ENCODE measurements around the gene TRIO. TPM values are rescaled to one million over a fixed set of nuclear protein-coding genes. Genes with fewer than 3 reads are reported as not detected.
A peak's percentile ranks its signal among the peaks of the same experiment; 100 is the strongest.

Gene TRIO
- total RNA-seq, 4 donors from 2014 or later = 112 to 155 (median 145) TPM

GRCh38 chr5:14141764-14142163 lies 1.4 kb upstream of the TRIO start:
- no peak for DNase-seq (ENCODE audit: extremely low spot score)
- peaks cover 21 to 26% (median 25%) of the 10 kb centered on the region in 4 donors for H3K4me1 ChIP-seq
- no peaks in the 10 kb centered on the region for H3K36me3 ChIP-seq
- H3K4me3 ChIP-seq = peak overlapping the region in 2 of 4 donors; percentile 73 to 76
- H3K27ac ChIP-seq (replicated peaks in 1 of 4) = peak overlapping the region; percentile 88 to 98 (median 93)
- H3K9me3 ChIP-seq = no peaks in the 10 kb centered on the region
- no peak for TF ChIP-seq POLR2AphosphoS5 (IDR thresholded peaks at IDR 0.05)
- no peak for TF ChIP-seq CTCF (IDR thresholded peaks at IDR 0.05)
- TF ChIP-seq EP300 (IDR thresholded peaks at IDR 0.05) = no peak
- TF ChIP-seq POLR2A (IDR thresholded peaks at IDR 0.05; ENCODE audit: low read depth) = no peak
- 87% methylated on average over 3 of the region's 3 CpGs for WGBS
- H3K27me3 ChIP-seq = no peaks in the 10 kb centered on the region
- intact Hi-C loops (cut with DNase I) = no loop called here

GRCh38 chr5:14142202-14142826 lies 828 bp upstream of the TRIO start:
- TF ChIP-seq POLR2AphosphoS5 (IDR thresholded peaks at IDR 0.05) (no peak), POLR2A (IDR thresholded peaks at IDR 0.05; ENCODE audit: low read depth) (no peak), CTCF (IDR thresholded peaks at IDR 0.05) (no peak), EP300 (IDR thresholded peaks at IDR 0.05) (no peak)
- intact Hi-C loops (cut with DNase I) = no loop called here
- Histone ChIP-seq H3K27me3 (no peaks in the 10 kb centered on the region), H3K27ac (replicated peaks in 1 of 4) (peak overlapping the region; percentile 88 to 98 (median 93)), H3K36me3 (no peaks in the 10 kb centered on the region), H3K4me1 (peaks cover 26 to 32% (median 30%) of the 10 kb centered on the region in 4 donors), H3K4me3 (peak overlapping the region; percentile 73 to 95 (median 78)), H3K9me3 (no peaks in the 10 kb centered on the region)
- DNase-seq (ENCODE audit: extremely low spot score) = no peak
- WGBS = 11% methylated on average over 17 of the region's 19 CpGs

GRCh38 chr5:14143546-14143840 lies 351 bp downstream of the TRIO start:
- WGBS = no CpG with 5 or more reads among the region's 59 CpGs
- Histone ChIP-seq H3K27me3 (no peaks in the 10 kb centered on the region), H3K36me3 (no peaks in the 10 kb centered on the region), H3K27ac (replicated peaks in 1 of 4) (peak overlapping the region; percentile 97 to 98 (median 98)), H3K4me1 (peaks cover 38 to 43% (median 42%) of the 10 kb centered on the region in 4 donors), H3K4me3 (peak overlapping the region; percentile 73 to 95 (median 78)), H3K9me3 (no peaks in the 10 kb centered on the region)
- intact Hi-C loops (cut with DNase I) = no loop called here
- DNase-seq (ENCODE audit: extremely low spot score) = no peak
- no peak for TF ChIP-seq POLR2AphosphoS5 (IDR thresholded peaks at IDR 0.05)
- TF ChIP-seq EP300 (IDR thresholded peaks at IDR 0.05) = no peak
- no peak for TF ChIP-seq POLR2A (IDR thresholded peaks at IDR 0.05; ENCODE audit: low read depth)
- TF ChIP-seq CTCF (IDR thresholded peaks at IDR 0.05) = no peak

- H3K36me3 ChIP-seq = no peaks in the 10 kb centered on the region
- intact Hi-C loops (cut with DNase I) = loop anchor here (2.0 kb wide), 1 partner anchor 125 kb away; no protein-coding TSS in a partner anchor
- no peaks in the 10 kb centered on the region for H3K27me3 ChIP-seq
- H3K4me3 ChIP-seq = peak overlapping the region; percentile 73 to 95 (median 78)
- peaks cover 43 to 49% (median 47%) of the 10 kb centered on the region in 4 donors for H3K4me1 ChIP-seq
- no peak for DNase-seq (ENCODE audit: extremely low spot score)
- TF ChIP-seq POLR2A (IDR thresholded peaks at IDR 0.05; ENCODE audit: low read depth) (no peak), CTCF (IDR thresholded peaks at IDR 0.05) (no peak)
- H3K27ac ChIP-seq (replicated peaks in 1 of 4) = peak overlapping the region; percentile 97 to 98 (median 98)
- no peaks in the 10 kb centered on the region for H3K9me3 ChIP-seq
- no CpG with 5 or more reads among the region's 85 CpGs for WGBS
Measured at GRCh38 chr5:14143841-14144585, 871 bp downstream of the TRIO start.
